SJSA1 (cell line): ENCODE results near the gene CREB5. TPM values are rescaled to one million over a fixed set of nuclear protein-coding genes. Genes with fewer than 3 reads are reported as not detected.
"Not testable (repeated sequence)": the region's sequence is repeated elsewhere in the genome, so short reads cannot be mapped to it uniquely, and the experiment has no call there.

Experiments
- DNase-seq, 2 experiments: peaks; one replicate each; pipeline ENCODE4 v3.0.0-alpha.2; 2015 to 2020; ENCODE audit warnings: low spot score in 2 of 2, low read depth in 1 of 2
- H3K27ac ChIP-seq: fragments of 250-450 bp; sonication (Bioruptor Pico); 2 replicates; pipeline ENCODE4 v1.5.1; 2020; ENCODE audit warnings: mild to moderate bottlenecking, moderate library complexity
- H3K27me3 ChIP-seq: fragments of 250-450 bp; sonication (Bioruptor Pico); replicated peaks from 2 replicates; pipeline ENCODE4 v1.5.1; 2020; ENCODE audit warnings: mild to moderate bottlenecking, moderate library complexity
- H3K36me3 ChIP-seq: fragments of 250-450 bp; sonication (Bioruptor Pico); 2 replicates; pipeline ENCODE4 v1.5.1; 2020; ENCODE audit warnings: mild to moderate bottlenecking
- H3K4me1 ChIP-seq: fragments of 250-450 bp; sonication (Bioruptor Pico); replicated peaks from 2 replicates; pipeline ENCODE4 v1.6.1; 2021; ENCODE audit warnings: mild to moderate bottlenecking
- H3K4me3 ChIP-seq: fragments of 250-450 bp; sonication (Bioruptor Pico); 2 replicates; pipeline ENCODE4 v1.5.1; 2020; ENCODE audit warnings: mild to moderate bottlenecking
- H3K9me3 ChIP-seq: fragments of 250-450 bp; sonication (Bioruptor Pico); replicated peaks from 2 replicates; pipeline ENCODE4 v1.5.1; 2020; ENCODE audit warnings: mild to moderate bottlenecking
- total RNA-seq: library from RNA; depleted of rRNA; stranded (reverse); fragments of >200 nt; shearing (Covaris generic); gene quantifications from 2 replicates; pipeline ENCODE4 v1.2.3, GENCODE V29; 2014

CREB5 gene
- total RNA-seq, 1 experiment from 2014 or later: 1.00 TPM

GRCh38 chr7:28608237-28608656, 195.9 kb downstream of the CREB5 start:
- Histone ChIP-seq H3K27ac (no peak overlapping the region), H3K27me3 (no peaks in the 10 kb centered on the region), H3K4me3 (no peak overlapping the region), H3K4me1 (no peaks in the 10 kb centered on the region), H3K36me3 (no peaks in the 10 kb centered on the region), H3K9me3 (no peaks in the 10 kb centered on the region)
- no peak for DNase-seq

DNA sequence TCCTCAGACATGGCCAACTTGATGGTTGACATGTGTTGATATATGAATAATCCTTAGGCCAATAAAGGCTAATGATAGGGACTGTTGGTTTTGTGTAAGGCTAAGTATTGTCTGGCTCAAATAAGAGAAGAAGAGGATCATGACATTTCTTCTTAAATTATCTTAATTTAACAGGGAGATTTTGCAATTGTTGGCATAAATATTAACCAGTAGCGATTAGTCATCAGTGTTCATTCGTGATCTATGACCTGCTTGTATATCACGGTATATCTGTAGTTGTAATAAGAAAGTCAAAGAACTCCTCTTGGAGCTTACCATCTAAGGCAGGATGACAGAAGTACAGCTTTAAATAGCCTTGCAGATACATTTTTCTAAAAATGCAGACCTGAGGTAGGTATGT, 196.4 kb downstream of the CREB5 start:
- Histone ChIP-seq H3K36me3 (no peaks in the 10 kb centered on the region), H3K27ac (no peak overlapping the region), H3K9me3 (no peaks in the 10 kb centered on the region), H3K4me1 (no peaks in the 10 kb centered on the region), H3K4me3 (no peak overlapping the region), H3K27me3 (no peaks in the 10 kb centered on the region)
- no peak for DNase-seq

DNA sequence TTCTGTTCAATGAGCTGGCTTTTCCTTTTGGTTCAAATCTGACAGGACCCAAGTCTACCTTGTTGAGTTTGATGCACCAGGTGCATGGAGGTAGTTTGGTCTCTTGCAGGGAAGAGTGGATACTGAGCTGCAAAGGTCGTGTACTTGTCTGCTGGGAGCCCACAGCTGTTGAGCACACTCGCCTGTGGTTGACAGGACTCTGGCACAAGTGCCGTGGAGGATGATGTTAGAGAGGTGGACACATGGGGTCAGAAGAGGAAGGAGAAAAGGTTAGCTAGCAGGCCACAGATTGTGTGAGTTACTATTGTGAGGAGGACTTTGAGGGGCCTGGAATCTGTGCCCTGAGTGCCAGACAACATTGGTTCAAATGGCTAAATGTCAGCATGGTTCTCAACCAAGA, 197.3 kb downstream of the CREB5 start:
- no peak overlapping the region for H3K27ac ChIP-seq
- no peaks in the 10 kb centered on the region for H3K36me3 ChIP-seq
- no peak for DNase-seq
- H3K9me3 ChIP-seq: no peaks in the 10 kb centered on the region
- H3K4me1 ChIP-seq: no peaks in the 10 kb centered on the region
- no peak overlapping the region for H3K4me3 ChIP-seq
- H3K27me3 ChIP-seq: no peaks in the 10 kb centered on the region

GRCh38 chr7:28611399-28611897, 199.1 kb downstream of the CREB5 start:
- H3K27ac ChIP-seq, DNase-seq, H3K4me1 ChIP-seq, H3K27me3 ChIP-seq, H3K9me3 ChIP-seq, H3K36me3 ChIP-seq, H3K4me3 ChIP-seq: not testable (repeated sequence)

DNA sequence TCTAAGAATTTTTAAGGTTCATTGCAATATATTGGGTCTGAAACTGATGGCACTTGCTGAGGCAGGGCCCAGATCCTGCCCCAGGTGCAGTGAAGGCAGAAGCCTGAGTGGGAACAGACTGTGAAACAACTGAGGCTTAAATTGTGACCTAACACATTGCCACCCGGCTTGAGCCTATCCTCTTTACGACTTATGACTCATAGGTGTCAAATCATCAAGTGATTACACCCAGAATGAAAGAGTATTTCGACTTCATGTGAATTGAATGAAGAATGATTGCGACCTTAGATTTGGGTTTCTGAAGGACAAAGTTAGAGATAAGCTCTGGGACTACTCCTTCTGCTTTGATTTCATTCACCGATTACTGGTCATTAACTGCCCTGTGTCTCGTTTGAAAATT, 200.9 kb downstream of the CREB5 start:
- Histone ChIP-seq H3K4me3 (no peak overlapping the region), H3K4me1 (no peaks in the 10 kb centered on the region), H3K9me3 (no peaks in the 10 kb centered on the region), H3K27ac (no peak overlapping the region), H3K36me3 (no peaks in the 10 kb centered on the region), H3K27me3 (no peaks in the 10 kb centered on the region)
- no peak for DNase-seq

DNA sequence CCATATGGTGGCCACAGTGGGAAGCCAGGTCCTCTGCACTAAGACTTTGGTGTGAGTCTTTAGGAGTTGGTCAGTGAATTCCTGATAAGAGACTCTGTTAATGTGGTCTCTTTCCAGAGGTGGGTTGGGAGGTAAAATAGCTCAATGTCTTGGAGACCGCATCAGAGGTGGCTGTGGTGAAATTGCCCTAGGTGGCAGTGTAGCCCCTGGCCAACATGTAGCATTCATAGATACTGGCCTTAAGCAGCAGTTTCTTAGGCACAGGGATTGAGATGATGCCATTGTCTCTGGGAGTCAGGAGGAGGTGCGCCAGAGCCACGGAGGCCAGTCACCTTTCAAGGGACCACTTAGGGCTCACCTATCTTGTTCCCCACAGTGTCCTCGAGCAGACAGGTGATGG, 202.8 kb downstream of the CREB5 start:
- Histone ChIP-seq H3K36me3 (no peaks in the 10 kb centered on the region), H3K27ac (no peak overlapping the region), H3K9me3 (no peaks in the 10 kb centered on the region), H3K27me3 (no peaks in the 10 kb centered on the region), H3K4me3 (no peak overlapping the region), H3K4me1 (no peaks in the 10 kb centered on the region)
- DNase-seq: no peak

DNA sequence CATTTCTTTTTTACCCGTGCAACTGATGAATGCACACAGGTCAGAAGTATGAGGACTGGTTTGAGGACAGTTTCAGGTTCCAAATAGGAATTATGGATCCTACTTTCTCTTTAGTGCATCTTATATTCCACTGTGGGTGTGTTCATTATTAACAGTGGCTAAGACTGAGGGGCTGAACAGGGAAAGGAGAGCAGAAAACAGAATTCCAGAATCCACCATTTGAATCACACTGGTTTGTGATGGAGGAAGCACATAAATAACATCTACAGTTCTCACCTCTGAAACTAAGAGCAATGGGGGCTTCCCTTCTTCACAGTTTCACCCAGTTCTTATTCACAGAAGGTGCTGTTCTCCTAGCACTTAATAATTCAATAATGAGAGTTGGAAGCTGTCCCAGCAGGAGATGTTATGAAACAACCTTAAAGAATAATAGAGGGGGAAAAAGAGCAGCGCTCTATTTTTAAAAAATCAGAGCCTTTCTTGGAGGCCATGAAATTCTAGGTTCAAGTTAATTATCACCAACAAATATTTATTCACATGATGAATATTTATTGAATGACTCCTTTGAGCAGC, 205.1 kb downstream of the CREB5 start:
- H3K4me3 ChIP-seq: no peak overlapping the region
- no peaks in the 10 kb centered on the region for H3K36me3 ChIP-seq
- no peak overlapping the region for H3K27ac ChIP-seq
- no peaks in the 10 kb centered on the region for H3K27me3 ChIP-seq
- no peaks in the 10 kb centered on the region for H3K4me1 ChIP-seq
- DNase-seq: no peak
- no peaks in the 10 kb centered on the region for H3K9me3 ChIP-seq

- Histone ChIP-seq H3K9me3 (no peaks in the 10 kb centered on the region), H3K4me3 (no peak overlapping the region), H3K36me3 (no peaks in the 10 kb centered on the region), H3K27ac (no peak overlapping the region), H3K27me3 (0 out of 2 replicates have a peak, but pooled peaks cover 3% of the 10 kb centered on the region), H3K4me1 (no peaks in the 10 kb centered on the region)
- DNase-seq: no peak
Observed at GRCh38 chr7:28618383-28618782, 206.1 kb downstream of the CREB5 start.

- H3K9me3 ChIP-seq: no peaks in the 10 kb centered on the region
Observed at GRCh38 chr7:28619256-28619655, 206.9 kb downstream of the CREB5 start.

DNA sequence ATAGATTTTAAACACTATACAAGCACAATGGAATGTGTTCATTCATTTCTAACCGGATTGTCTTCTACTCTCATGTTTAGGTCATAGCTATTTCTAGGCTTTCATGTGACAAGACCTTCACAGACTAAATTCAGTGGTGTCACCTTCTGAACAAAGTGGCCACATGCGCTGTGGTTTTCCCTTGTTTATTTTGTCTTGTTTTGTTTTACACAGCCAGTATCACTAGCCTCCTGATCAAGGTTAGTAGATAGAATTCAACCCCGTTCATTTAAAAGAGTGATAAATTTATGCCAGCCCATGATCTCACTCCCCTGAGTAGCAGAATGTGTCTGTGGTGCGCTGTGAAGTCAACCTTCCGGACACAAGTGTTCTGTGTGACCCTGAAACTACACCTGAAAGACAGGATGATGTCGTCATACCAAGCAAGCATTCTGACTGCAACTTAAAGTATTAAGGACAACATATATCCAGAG, 209.1 kb downstream of the CREB5 start:
- no peaks in the 10 kb centered on the region for H3K36me3 ChIP-seq
- H3K9me3 ChIP-seq: no peaks in the 10 kb centered on the region
- H3K4me3 ChIP-seq: no peak overlapping the region
- 0 out of 2 replicates have a peak, but pooled peaks cover 8% of the 10 kb centered on the region for H3K27me3 ChIP-seq
- no peak for DNase-seq
- H3K27ac ChIP-seq: no peak overlapping the region
- H3K4me1 ChIP-seq: no peaks in the 10 kb centered on the region

More at GRCh38 chr7:28619256-28619655, 206.9 kb downstream of the CREB5 start:
- no peak for DNase-seq
- no peaks in the 10 kb centered on the region for H3K36me3 ChIP-seq
- H3K27me3 ChIP-seq: 0 out of 2 replicates have a peak, but pooled peaks cover 8% of the 10 kb centered on the region
- H3K27ac ChIP-seq: no peak overlapping the region
- H3K4me3 ChIP-seq: no peak overlapping the region
- no peaks in the 10 kb centered on the region for H3K4me1 ChIP-seq

DNA sequence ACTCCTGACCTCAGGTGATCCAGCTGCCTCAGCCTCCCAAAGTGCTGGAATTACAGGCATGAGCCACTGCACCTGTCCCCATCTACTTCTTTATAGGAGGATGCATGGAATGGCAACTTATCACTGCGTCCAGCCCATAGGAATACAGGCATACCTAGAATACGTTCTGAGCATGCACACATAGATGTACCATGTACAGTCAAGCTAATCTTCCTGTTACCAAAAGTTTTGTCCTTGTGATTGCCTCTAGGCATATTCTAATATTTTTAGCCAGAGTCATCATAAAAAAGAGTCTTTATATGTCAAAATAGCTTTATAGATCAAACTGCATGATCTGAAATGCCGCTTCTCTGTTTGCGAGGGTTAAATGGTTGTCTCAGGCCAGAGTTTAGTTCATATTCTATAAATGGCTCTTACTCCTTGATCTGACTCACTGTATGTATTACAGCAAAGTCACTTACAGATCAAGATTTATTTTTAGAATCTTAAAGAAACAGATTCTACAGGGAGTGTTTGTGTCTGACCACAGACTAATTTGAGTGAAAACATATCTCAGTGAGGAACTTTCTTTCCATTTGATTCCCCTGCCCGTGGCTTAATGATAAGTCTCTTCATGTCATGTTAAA, 210.9 kb downstream of the CREB5 start:
- Histone ChIP-seq H3K36me3 (no peaks in the 10 kb centered on the region), H3K4me1 (no peaks in the 10 kb centered on the region), H3K9me3 (no peaks in the 10 kb centered on the region), H3K27me3 (0 out of 2 replicates have a peak, but pooled peaks cover 8% of the 10 kb centered on the region), H3K27ac (no peak overlapping the region), H3K4me3 (no peak overlapping the region)
- no peak for DNase-seq

DNA sequence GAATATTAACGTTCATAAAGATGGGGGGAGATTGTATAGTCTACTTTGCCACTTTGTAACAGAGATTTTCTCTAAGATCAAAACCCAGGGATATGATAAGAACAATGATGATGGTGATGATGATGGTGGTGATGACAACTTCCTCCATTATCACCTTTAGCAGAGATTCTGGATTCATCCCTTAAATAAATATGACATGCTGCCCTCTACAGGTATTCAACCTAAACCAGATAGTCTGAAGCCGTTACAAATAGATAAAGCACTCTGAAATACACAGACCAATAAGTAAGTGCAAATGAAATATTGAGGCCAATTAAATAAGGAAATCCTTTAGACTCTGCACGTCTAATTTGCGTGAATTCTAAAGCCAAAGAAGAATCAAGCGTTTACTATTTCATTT, 211.5 kb downstream of the CREB5 start:
- Histone ChIP-seq H3K4me1 (no peaks in the 10 kb centered on the region), H3K4me3 (no peak overlapping the region), H3K36me3 (no peaks in the 10 kb centered on the region), H3K9me3 (no peaks in the 10 kb centered on the region), H3K27me3 (0 out of 2 replicates have a peak, but pooled peaks cover 8% of the 10 kb centered on the region), H3K27ac (no peak overlapping the region)
- DNase-seq: no peak

- no peaks in the 10 kb centered on the region for H3K4me1 ChIP-seq
Observed at GRCh38 chr7:28625432-28625831, 213.1 kb downstream of the CREB5 start.

DNA sequence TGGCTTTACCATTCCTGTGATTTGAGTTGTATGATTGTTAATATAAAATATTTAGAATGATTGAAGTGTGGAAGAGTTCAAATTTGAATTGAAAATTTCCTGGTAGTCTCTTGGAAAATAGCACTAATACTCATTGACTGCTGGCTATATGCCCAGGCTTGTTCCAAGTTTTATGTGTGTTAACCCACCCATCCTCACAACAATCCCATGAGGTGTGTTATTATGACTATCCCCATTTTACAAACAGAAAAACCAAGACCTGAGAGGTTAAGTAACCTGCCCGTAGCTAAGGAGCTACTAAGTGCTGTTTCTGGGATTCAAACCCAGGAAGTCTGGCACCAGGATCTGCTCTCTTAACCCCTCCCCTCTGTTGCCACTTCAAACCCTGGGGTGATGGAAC, 213.9 kb downstream of the CREB5 start:
- 0 out of 2 replicates have a peak, but pooled peaks cover 8% of the 10 kb centered on the region for H3K27me3 ChIP-seq
- no peak for DNase-seq
- H3K4me1 ChIP-seq: no peaks in the 10 kb centered on the region
- no peaks in the 10 kb centered on the region for H3K9me3 ChIP-seq
- no peak overlapping the region for H3K27ac ChIP-seq
- H3K36me3 ChIP-seq: no peaks in the 10 kb centered on the region
- H3K4me3 ChIP-seq: no peak overlapping the region

More at GRCh38 chr7:28625432-28625831, 213.1 kb downstream of the CREB5 start:
- no peak overlapping the region for H3K4me3 ChIP-seq
- no peak for DNase-seq
- no peaks in the 10 kb centered on the region for H3K36me3 ChIP-seq
- H3K27ac ChIP-seq: no peak overlapping the region
- 0 out of 2 replicates have a peak, but pooled peaks cover 8% of the 10 kb centered on the region for H3K27me3 ChIP-seq
- no peaks in the 10 kb centered on the region for H3K9me3 ChIP-seq
